NCI-H226 (cell line): ENCODE measurements around the gene ADGRL3.
"Not testable (repeated sequence)": the region's sequence is repeated elsewhere in the genome, so short reads cannot be mapped to it uniquely, and the experiment has no call there.

Experiments used
- DNase-seq: peaks from one replicate; pipeline ENCODE4 v3.0.0-alpha.2; 2015

ADGRL3 gene

DNA sequence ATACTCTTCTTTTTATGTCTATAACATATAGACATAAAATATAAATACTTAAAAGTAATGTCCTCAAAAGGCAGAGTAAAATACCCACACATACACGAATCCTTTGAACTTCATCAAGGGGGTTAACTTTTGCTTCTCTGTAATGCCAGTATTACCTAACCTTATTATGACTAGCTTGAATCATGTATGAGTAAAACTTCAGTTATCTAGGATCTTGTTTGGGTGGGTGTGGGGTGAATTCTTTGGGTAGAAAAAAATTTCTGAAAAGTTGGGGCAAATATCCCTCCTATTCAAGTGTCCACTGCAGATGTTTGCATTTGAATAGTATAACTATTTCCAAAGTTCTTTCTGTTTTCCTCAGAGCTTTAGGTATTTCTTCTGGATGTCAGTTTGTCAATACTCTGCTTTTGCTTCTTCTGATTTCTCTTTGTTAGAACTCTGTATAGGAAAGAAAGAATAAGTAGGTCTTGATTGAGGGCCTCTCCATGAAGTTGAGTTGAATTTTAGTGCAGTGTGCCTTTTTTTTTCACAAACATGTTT, 173.8 kb downstream of the ADGRL3 start:
- peak; percentile 65 for DNase-seq

DNA sequence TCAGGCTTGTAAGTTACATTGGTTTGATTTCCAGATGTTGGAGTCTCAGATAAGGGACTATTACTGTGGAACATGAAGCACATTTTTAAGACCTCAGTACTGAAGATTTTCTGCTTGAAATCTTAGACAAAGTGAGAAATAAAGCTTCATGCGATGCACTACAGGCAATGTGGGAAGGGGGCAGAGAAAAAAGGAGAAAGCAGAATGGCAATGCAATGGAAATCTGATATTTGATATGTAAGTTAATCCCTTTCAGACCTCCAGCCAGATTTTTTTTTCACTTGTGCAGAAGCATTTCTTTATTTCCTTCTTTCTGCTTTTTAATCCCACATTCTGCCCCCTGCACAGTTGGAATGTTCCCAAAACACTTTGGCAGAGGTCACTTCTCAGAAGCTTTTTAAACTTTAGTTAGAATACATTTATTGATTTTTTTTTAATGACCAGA, 174.3 kb downstream of the ADGRL3 start:
- no peak for DNase-seq

DNA sequence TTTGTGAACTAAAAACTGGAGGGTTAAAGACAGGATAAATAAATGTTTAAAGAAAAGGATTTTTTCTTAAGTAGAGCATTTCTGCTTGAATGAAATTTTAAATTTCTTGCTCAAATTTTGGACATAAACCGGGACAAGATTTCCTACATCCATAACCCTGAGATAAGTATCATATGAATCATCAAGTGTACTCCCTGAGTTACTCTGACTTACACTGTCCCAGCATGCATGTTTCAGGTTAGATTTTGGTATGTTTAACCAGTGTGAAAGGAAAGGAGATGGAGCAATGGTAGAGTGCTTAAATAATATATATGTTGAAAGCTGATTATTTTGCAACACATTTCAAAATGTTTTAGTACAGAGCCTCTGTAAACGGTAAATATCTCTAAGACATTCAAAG, 175.2 kb downstream of the ADGRL3 start:
- no peak for DNase-seq

DNA sequence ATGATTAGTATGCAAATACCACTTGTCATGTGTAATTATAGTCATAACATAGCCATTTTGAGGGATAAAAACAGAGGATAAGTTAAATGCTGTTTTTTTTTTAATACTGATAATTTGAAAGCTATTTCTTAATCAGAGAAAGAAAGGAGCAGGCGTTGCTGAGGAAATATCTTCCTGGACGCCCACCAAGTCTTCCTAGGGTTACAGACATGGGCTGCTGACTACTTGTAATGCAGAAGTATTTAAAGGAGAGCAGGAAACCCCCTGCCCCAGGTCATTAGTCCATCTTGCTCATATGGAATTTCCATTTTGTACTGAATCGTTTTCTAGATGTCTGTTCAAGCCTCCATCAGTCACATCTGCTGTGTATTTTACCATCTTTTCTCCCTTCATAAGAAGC, 176.2 kb downstream of the ADGRL3 start:
- DNase-seq = no peak

DNA sequence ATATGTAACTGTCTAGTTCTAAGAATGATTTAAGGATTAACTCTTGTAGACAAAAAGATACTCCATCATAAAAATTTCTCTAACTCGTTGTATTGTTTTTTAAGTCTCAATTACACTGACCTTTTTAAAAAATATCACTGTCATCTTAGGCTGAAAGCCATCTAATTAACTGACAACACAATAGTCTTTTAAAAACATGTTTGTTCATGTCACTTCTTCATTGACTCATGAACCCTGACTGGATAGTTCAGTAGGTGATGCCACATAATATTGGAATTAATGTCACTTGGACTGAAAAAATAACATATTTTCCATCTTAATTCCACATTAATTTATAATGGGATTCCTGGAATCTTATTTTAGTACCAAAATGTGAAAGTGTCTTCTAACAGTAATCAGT, 179.3 kb downstream of the ADGRL3 start:
- DNase-seq = no peak

DNA sequence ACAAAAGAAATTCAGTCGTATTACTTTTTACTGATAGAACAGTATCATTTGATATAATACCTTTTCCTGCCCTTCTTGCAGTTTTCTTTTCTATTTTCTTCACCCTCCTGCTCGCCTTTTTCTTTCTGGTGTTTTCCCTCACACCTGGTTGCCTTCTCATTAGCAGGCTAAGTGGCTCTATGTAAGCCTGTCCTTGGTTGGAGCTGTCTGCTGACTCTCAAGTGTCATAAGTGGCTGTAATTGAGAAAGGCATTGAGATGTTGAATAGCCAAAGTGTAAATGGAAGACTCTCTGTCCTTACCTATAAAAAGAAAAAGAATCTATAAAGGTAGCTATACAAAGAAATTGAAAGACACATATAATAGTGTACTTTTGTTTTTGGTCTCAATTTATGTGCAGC, 180.7 kb downstream of the ADGRL3 start:
- no peak for DNase-seq

DNA sequence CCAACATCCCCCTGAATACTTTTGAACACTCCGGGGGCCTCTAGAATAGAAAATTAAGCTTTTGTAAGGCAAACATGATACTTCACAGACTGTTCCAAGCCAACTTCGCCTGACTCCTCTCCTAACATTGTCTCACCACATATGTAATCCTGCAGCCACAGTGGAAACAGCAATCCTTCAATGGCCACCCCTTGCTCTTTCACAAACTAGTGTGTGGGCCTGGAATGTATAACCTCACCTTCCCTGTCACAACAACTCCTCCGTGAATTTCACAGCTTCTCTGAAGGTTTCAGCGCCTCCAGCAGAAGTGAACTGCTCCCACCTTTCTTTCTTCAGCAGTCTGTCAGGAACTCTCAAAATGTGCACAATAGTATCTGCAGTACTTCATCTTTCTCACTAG, 185.1 kb downstream of the ADGRL3 start:
- DNase-seq = no peak

DNA sequence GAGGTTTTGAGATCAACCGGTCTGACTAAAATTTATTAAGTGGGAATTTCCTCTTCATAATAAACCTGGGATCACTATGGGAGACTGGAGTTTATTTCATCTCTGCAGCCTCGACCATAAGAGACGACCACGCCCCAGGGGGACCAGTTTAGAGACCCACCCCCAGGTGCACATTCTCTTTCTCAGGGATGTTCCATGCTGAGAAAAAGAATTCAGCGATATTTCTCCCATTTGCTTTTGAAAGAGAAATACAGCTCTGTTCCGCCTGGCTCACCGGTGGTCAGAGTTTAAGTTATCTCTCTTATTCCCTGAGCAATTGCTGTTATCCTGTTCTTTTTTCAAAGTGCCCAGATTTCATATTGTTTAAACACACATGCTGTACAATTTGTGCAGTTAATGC, 187.2 kb downstream of the ADGRL3 start:
- DNase-seq = not testable (repeated sequence)

DNA sequence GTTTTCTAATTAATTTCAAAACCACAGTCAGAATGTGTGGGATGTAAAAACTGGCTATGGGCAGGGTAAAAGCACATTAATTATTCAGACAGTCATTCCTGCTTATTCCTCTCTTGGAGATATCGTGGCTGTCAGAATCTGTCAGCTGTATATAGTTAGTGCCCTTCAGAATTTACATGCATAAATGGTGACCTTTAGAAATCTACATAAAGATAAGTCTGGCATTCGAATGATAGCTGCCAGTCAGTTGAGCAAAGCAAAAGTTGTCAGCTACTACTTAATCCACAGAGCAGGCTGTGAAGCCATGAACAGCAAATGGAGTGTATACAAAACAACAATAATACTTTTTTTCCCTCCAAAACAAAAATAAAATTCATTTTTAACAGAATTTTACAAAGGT, 189.5 kb downstream of the ADGRL3 start:
- DNase-seq = peak; percentile 2

DNA sequence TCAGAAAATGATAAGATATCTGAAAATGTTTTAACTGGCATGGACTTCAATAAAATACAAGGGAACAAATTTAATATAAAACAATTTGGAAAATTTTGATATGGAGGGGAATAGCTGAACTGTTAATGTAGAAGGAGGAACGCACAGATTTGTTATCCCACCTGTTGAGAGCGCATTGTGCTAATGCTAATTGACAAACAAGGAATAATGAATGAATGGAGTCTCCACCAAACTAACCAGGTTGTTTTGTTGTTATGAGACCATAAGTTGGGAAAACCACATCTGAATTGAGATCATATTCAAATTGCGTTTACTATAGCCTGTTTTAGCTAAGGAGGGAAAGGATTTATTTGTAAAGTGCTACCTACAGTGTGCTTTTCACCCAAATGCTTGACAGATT, 195.6 kb downstream of the ADGRL3 start:
- DNase-seq = no peak

DNA sequence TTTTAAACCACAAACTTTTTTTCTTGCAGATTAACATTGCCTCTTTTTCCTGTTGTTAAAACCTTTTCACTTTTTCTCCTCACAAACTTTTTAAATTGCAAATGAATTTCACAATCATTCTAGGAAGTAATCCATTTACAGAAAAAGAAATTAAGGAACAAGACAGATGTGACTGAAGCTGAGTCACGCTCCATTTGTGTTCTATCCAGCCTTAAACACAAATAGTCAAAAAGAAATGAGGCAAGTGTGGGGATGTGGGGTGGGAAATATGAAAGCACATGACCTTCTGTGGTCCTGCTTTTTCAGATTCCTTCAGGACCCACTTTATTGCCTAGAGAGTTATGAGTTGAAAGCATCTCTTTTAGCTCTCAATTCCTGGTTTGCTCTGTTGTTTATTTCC, 197.0 kb downstream of the ADGRL3 start:
- no peak for DNase-seq

DNA sequence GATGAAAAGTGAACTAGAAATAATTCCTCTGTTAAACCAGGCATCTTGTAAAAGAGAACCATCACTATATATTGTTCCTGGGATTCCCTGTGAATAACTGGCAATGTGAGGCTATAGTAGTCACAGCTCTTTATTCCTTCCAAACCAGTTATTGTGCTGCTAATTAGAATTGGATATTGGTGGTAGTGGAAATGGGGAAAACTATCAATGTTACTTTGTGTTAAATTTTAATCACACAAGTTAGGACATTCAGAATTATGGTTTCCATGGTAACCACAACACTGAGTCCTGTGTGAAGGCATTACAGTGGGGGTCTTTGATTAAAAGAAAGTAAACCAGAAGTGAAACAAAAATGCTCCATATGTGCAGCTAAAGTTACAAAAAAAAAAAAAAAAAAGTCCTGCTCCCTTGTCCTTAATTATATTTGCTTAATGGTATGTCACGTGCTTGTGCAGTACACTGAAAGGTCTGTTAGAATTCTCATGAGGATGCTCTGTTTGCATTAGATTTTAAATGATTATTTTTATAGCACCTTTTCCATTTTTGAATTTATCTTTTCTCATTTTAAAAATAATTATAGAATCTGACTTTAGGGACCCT, 200.4 kb downstream of the ADGRL3 start:
- no peak for DNase-seq

DNA sequence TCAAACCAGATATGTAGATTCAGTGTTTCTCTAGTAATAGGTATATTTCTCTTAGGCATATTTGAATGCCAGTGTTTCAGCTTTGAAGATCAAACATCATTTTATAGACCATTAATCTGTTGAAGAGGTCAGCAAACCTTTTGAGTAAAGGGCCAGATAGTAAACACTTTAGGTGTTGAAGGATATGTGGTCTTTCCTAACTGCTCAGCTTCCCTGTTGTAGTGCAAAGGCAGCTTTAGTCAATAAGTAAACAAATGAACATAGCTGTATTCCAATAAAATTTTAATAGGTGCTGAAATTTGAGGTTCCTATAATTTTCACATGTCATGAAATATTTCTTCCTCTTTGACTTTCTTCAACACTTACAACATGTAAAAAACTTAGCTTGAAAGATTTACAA, 201.6 kb downstream of the ADGRL3 start:
- no peak for DNase-seq

DNA sequence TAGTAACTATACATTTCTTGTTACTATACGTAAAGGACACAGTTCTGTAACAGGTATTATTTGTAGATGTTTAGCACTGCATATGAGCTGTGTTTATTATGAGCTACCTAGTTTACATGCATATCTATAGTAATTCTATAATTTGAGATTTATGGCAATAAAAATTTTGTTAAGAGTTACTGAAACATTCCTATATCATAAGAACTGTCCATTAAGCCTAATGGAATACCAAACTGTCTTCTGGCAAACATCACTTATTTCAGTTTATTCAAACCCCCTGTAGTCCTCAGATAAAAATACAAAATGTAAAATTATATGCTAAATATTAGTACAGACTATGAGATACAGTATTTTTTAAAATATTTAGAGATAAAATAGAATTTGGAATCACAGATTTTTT, 205.2 kb downstream of the ADGRL3 start:
- no peak for DNase-seq

DNA sequence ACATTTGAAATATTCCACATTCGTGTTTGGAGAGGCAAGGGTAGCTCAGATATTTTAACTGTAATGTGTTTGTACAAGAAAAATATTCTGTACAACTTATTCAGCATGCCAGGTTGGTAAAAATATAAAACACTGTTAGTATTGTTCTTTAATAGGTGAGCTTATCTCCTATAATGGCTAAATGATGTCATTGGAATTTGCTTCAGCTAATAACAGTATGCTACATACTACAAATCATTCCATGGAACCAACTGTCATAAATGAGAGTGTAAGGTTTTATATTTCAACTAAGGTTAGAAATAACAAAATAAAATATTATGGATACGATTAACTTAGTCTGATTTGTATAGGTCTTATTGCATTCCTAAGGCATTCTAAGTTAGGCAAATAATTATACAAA, 206.6 kb downstream of the ADGRL3 start:
- DNase-seq = no peak

DNA sequence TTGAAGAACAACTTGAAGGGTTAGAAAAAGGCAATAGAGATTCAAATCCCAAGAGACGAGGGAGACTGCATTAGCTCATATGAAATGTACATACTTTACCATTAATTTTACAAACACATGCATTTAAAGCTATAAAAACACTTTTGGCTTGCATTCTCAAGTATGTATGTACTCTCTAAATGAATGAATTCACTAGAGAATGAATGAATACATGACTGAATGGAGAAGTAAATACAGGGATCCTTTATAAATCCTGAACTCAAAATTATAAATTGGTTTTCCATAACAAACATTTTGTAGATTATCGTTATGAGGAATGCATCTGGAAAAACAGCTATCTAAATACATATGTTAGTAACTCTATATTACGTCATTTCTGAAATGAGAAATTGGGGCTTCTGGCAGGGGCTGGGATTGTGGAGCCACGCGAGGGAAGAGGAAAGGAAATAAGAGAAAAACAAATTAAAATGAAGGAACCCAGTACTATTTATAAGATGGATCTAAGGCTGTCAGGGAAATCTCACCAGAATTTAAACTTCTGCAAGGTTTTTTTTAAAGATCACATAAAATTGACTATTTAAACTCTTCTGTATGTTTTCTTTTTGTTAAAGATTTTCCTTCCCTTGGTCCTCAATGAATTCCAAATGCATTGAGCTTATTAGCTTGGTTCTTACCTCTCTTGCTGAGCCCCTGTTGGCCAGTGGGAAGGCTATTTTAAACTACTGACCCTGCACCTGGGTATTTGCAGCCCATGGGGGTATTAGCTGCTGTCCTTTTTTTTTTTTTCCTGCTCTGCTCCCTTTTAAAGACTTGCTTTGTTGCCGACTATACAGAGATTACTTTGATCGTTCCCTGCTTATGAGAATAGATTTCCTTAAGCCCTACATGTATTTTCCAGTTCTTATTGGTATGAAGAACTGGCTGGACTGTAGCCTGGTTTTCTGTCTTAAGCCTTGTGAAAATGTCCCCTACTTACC, 207.8 kb downstream of the ADGRL3 start:
- DNase-seq = no peak

DNA sequence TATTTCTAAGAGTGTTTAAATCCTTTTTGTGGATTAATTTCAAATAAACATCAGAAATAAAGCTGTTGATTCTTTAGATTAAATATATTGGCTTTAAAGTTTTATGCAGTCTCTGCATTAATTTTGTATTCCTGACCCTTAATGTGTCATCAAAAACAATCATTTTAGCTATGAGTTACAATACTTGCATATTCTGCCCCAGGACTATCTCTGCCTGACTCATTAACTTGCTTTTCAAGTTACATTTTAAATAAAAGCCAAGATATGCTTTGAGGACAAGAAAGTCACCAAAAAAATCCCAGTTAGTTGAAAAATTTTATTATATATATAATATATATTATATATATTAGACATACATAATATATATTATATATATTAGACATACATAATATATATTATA, 208.7 kb downstream of the ADGRL3 start:
- no peak for DNase-seq

DNA sequence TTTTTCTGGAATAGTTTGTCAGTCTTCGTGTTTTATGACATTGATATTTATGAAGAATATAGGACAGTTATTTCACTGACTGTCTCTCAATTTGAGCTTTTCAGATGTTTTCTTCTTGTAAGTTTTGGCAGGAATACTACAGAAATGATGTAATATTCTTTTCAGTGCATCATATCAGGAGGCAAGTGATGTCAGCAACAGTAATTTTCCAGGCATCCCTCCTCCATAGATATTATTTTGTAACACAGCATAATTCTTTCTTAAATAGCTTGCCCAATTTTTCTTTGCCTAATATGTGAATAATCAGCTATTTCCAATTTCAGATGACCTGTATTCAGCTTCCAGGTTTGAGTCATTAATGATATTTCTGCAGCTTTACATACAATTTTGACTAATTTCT, 211.1 kb downstream of the ADGRL3 start:
- DNase-seq = peak; percentile 5

DNA sequence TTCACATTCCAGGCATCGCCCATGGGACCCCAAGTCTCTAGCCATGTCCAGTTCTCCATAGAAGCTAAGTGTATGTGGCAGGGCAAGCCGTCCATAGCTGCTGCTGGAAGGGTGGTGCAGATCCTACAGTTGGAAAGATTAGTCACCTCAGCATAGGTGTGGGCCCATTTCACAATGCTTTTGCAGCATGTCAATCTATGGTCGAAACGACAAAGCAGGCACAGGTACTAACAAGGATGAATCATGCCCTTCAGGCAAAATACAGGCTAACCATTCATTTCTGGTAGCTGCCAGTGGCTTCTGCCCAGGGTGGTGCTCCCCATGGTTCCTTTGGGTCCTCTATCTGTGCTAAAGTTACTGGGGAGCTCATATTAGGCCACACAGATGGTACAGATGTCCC, 225.2 kb downstream of the ADGRL3 start:
- no peak for DNase-seq

DNA sequence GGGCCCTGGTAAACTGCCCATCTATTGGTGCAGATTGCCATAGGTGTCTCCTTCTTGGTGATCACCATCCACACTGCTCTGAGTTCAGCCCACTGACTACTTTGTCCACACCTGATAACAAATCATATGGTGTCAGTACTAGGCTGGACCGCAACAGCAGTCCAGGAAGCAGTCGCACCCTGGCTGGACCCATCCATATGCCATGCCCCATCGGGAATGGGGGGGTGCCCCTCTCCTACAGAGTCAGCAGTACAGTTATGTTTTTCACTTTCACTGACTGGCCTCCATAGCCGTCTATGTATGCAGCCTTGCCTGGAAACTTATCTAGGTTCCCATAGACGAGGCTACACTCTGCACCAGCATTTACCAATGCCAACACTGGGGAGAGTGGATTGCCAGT, 226.1 kb downstream of the ADGRL3 start:
- no peak for DNase-seq

DNA sequence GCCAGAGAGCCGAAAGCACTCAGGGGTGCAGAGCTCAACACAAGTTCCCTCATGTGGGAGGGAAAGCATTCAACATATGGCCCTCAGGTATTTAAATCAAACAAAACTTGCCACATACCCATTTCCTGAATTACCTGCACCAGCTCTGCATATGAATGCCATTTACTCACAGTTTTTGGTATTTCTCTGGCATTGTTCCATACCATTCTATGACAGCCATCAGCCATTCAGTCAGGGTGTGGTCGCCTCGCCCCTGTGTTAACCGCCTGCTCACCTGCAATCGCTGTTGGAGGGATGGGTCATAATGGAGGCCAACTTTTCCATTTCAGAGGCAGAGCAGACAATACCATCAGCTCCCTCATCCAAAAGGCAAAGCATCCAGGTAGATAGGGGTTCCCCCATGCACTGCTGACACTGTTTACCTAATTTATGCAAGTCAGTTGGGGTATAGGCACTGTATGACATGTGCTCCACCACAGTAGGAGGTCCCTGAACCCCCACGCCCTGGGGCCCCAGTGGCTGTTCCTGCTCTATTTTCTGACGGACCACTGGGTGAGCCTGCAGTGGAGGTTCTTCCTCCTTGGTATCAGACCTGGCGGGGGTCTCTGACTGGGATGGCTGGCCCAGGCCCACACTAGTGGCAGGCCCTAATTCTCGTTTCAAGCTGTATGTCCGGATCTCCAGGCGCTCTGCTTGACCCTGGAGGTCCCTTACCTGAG, 227.1 kb downstream of the ADGRL3 start:
- no peak for DNase-seq

DNA sequence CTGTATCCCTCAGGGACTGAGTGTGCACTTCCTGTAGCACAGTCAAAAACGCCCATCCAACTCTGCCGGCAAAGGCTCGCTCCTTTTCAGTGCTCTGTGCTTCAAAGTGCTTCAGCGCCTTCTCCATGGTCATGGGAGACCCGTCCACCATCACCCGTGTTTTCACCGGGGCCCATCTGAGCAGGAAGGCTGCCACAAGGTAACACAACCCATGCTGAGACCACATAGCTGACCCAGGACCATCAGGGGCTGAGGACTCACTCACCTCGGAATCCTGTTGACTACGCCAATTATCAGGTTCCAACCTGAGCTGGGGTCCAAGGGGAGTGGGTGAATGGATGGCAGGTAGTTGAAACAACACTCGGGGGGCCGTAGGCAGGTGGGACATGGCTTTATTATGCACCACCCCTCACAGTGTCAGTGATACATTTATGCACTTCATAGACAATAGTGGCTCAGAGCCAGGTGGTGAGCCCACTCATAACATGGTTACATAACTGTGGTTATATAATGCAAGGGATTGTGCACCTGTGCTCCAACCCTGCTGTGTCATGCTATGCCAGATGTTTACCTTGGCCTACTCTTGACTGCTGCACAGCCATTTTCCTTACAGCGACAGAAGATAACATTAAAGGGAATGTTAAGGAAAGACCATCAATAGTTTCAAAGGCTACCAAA, 227.8 kb downstream of the ADGRL3 start:
- no peak for DNase-seq

DNA sequence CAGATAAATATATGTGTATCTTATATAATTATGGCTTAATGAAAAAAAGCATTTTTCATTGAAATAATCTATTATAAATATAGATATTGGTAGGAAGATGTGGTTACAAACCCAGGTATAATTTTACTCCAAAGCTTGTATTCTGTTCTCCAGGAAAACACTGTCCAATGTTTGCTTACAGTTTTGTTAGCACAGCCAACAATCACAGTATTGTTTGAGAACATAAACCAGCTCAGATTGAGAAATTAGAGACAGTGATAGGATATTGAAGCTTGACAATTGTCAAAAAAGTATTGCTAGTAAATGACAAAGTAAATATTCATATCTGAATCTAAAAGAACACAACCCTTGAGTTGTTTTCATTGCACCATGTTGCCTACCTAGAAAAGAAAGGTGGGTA, 228.8 kb downstream of the ADGRL3 start:
- DNase-seq = no peak
